NCI-H345 (cell line): ENCODE data around the gene TNFAIP8.
A peak's percentile ranks its signal among the peaks of the same experiment; 100 is the strongest.
"Not testable (repeated sequence)": the region's sequence is repeated elsewhere in the genome, so short reads cannot be mapped to it uniquely, and the experiment has no call there.

Source experiments
- DNase-seq: peaks from one replicate; lab custom pipeline; 2025; lab: John Stamatoyannopoulos, UW

The TNFAIP8 gene

DNA sequence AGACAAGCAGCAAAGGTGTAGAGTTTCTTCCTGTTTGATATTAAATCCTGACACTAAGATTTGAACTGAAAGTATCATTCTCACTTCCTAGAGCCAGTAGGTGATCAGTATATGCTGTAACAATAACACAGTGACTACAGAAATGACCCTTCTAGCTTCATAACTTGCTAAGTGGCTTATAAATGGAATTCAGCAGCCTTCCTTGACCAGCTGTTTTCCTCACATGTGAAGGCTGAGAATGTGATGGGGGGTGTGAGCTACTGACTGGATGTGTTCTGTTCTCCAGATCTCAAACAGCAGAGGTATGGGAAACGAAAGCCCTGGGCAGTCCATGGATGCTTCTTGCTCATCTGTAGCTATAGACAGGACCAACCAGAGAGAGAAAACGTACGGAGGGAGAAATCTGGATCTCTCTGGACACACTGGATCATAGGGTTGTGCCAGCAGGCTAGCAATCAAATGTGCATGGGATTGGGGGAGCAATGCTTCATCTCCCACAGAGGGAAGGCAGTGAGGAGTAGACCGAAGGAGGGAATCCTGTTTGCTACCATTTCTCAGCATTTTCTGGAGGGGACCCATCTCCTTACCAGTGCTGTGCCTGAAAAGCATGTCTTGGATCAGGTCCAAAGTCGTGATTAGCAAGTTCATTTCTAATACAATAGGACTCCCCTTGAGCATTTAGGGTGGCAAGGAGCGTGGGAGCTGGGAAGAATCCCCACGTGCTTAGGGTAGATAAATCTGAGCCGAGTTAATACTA is 39.4 kb downstream of the TNFAIP8 start:
- DNase-seq: no peak

DNA sequence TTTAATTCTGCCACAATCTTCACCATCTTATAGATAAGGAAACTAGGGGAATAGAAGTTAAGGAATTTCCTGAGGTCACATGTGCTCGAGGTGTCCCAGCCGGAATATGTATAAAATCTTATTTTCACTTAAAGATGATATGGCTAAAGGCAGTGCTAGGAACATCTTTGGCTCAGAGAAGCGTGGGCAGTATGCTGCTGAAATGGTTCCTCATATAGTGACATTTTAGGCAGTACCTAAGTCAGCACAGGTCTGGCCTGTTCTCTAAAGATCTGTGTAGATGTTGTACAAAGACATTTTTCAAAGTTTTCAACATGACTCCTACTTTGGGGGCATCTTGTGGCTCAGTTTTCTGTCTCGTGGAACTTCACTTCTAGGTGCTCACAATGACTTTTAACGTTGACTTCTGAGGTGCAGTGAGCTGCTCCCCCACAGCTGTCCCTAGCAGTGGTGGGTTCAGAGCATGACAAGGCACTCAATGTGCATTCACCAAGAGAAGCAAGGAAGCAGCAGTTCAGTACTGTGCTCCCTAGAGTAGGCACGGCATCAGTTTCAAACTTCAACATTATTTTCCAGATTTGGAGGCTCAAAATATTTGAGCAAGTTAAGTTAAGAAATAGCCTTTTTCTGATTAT is 40.3 kb downstream of the TNFAIP8 start:
- DNase-seq: no peak

DNA sequence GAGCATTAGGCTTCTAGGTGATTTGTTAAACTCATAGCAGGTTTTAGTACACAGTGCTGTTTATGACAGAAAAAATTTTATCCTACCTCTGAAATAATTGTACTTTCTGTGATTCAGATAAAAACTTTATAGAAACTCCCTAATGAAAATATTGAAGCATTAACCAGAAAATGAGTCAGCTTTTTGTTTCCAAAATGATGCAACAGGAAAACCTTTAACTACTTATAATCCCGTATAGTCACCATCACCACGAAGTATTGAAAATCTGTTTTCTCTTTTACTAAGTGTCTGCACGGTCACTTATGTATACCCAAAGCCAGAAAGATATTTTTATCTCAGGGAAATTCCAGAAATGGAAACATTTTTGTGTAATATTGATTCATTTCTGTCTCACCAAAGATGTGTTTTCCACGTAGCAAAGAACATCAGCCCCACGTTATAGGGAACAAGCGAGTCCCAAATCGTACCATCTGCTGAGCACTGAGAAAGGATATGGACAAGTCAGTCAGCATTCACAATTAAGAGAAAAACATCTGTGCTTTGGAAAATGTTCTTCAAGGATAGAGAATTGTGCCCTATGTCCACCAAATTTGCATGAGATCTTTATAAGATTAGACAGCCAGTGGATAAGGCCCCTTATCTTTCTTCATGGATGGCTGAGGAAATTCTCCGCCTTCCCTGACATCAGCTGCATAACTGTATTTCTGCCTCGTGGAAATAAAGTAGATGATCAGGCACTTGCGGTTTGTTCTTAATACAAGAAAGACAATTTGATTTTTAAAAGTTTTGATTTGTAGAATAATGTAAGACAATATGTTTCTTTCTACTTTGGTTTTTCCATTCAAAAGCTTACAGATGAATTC is 41.9 kb downstream of the TNFAIP8 start:
- DNase-seq: no peak

DNA sequence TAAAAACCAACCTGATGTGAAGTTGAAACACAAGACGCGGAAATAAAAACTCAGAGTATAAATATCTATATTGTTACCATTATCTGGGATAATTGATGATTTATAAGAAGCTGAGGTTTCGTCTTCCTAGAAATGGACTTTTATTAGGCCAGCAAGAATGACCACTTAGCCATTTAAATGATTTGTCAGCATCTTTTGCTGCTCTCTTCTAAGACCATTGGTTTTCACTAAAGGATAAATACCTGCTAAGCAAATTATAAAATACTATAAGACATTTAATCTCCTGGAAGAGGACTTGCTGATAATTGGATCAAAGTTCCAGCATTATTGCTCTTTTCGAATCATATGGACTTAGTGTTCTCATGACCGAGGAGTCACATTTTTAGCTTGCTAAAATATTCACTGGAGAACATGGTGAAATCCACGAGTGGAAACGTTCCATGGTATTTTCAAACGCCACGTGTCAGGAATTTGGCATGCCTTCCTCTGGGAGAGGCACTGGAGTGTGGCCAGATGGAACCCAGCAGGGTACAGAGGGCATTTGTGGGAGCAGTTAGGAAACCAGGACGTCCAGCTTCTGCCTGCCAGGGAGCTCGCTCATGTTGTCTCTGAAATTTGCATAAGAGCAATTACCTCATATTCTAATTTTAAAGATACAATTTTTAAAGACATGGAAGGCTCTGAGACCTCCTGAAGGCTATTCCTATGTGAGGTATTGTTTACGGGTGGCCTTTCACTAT is 43.1 kb downstream of the TNFAIP8 start:
- DNase-seq: no peak

DNA sequence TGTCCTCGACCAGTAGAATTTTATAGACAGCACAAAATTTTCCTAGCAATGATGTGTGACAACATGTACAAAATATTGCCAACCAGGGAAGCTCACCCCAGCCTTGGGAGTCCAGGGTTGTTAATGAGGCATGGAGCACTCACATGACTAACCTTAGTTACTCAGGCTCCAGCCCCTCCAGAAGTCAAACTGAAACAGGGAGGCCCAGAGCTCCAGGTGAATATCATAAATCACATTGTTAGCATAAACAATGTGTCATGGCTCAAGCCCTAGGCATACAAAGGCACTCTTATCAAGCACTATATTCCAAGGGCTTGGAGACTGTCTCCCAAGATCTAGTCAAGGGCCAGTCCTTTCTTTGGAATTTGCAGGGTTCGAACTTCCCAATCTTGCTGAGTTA is 44.4 kb downstream of the TNFAIP8 start:
- peak; percentile 7 for DNase-seq

DNA sequence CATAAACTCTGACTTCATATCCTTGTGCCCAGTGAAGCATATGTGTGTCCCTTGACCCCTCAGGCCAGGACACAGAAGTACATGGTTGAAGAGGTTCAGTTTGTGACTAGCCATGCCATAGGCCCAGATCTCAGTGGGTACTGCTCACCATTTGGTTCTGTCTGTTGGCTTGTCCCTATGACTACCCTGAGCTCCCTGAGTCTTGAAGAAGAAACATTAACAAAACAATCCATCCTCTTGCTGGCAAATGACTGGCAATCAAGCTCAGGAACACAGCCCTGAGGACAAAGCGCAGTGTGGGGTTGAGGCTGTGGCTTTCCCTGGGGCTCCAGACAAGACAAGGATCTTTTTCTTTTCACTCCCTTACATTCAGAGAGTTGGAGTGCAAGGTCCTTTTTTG is 46.3 kb downstream of the TNFAIP8 start:
- no peak for DNase-seq

DNA sequence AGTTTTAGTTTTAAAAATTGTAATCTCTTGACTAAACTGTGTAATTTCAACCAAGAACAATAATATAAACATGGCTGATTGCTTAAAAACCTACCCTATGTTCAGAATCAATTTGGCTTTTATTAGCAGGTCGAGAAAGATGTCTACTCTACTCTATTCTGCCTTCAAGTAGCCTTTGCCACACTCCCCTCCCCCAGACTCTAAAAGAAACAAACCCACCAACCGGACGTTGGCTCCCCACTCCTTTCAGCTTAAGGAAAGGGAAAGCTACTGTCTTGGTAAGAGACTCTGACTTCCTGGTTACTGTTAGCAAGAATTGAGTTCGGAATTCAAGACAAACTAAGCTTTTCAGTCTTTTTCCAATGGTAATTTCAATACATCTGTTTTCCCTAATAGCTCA is 46.7 kb downstream of the TNFAIP8 start:
- DNase-seq: no peak

DNA sequence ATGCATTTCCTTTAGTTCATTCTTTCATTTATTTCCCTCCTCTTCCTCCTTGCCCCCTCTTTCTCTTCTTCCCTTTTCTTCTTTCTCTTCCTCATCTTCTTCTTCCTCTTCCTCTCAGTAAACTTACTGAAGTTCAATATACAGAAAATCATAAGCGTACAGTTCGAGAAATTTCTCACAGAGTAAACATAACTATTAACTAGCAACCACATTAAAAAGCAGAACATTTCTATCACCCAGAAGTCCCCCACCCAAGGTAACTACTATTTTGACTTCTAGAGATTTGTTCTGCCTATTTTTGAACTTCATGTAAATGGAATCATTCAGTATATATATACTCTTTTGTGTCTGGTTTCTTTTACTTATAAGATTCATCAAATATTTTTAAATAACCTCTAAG is 48.2 kb downstream of the TNFAIP8 start:
- DNase-seq: no peak

DNA sequence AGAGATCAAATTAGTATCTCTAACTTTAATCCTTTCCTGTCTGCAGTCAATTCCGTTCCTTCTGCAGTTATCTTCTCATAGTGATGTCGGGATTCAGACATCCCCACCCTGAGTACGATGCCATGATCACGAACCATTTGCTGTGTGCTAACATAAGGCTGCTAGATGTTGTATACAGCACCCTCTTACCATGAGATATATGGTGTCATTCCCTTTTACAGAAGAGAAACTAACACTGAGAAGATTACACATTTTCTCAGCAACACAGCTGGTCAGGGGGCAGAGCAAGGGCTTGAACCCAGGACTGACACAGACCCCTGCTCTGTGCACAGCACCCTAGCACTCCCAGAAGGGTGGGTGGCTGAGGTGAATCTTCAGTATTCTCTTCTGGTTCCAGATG is 49.6 kb downstream of the TNFAIP8 start:
- DNase-seq: no peak

DNA sequence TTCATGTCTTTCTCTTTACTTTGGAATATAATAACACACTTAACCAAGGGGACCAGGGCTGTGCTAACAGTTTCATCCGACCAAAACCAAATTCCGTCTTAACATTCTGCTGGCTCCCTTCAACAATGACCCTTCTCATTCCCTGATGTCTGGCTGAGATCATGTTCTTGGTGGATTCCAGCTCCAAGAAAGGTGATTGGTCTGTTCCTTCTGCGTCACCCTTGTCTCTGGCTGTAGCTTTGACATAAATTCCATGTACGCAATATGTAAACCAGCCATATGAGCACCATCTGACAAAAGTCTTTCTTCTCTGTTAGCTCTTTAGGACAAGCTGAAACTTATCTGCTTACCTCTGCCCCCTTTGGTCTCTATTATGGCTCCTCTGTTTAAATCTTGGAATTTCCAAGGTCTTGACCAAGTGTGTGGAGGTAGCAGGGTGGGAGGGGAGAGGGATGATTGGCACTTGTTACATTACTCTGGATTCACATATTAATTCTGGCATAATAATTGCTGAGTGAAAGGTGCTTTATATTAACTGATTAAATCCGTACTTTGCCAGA is 50.8 kb downstream of the TNFAIP8 start:
- no peak for DNase-seq

DNA sequence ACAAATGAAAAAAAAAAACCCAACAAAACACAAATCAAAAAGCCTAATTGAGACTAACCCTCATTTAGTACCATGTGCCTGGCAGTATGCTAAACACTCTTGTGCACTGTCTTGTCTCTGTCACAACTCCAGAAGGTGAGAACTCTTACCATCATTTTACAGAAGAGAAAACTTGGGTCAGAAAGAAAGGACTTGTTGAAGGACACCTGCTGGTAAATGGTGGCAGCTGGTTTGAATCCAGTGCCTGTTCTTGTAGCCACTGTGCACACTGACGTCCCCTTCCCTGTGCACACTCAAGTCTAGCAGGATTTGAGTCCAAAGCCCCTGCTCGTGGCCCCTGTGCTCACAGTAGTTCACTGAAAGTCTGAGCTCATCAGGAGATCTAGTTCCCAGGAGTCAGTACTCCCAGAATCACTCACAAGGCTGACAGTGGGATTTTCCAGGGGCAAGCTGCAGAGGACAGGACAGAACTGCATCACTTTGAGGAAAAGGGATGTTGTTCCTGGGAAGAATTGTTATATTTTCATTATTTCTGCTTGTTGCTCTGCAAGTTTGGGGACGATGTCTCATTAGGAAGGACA is 53.5 kb downstream of the TNFAIP8 start:
- no peak for DNase-seq

DNA sequence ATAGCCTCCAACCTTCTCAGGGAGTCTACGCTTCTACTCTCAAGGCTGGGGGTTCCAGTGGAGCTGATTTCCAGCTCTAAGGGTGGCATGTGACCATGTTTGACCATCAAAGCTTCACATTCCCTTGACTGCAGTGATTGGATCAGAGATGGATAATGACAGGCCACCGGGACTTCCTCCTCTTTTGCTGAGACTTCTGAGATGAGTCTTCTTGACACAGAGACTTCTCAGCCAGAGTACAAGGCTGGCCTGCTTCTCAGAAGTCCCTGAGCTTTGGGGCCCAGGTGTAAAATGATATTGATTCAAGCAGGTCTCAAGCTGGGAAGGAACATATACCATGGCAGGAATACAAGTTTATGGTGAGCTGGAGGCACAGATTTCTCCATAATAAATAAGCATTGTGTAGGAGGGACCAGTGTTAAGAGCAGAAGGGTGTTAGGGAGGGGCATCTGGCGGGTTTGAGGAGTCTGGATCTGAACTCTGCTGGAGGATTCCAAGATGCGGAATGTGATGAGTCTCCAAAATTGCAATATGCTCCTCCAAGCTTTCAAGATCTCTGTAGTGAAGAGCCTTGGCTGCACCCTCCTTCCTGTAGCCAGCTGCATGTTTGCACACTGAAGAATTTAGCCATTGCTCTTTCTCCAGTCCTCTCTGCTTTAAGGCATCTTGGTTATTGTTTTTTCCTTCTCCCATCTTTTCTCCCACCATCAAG is 54.8 kb downstream of the TNFAIP8 start:
- DNase-seq: no peak

DNA sequence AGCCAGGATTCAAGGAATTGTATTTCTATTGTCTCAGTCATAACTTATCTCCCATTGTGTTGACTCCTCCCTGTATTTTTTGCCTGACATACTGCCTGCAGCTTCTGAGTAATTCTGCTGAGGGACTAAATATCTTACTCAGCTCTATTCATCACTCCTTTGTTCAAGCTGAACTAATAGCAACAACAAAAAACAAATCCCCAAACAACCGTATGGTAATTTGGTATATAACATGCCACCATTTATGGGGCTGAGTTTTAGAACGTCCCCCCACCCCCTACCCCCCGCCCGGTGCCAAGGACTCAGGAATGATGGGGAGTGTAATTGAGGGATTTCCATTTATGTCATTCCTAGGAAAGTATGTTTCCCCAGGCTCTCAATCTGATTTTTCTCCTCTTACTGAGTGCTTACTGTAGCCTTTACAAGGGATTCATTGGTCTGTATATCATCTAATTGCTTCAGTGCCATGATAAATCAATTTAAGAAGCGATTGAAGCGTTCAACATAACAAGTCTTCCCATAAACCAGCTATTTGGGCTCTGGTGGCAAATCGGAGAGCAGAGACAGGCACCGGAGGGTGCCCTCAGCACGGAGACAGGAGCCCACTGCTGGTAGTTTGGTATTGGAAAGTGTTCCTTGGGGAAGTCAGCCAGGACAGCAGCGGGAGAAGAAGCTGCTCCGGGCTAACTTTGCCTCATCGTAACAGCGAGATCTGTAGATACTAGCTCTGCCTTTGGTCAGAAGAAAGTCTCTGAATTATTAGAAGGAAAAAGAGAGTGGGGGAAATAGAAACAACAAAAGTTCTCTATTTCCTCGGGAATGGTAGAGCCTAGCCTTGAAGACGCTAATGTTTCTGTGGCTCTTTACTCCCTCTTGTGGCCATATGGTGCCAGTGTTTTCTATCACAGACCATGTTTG is 55.8 kb downstream of the TNFAIP8 start:
- peak; percentile 52 for DNase-seq

DNA sequence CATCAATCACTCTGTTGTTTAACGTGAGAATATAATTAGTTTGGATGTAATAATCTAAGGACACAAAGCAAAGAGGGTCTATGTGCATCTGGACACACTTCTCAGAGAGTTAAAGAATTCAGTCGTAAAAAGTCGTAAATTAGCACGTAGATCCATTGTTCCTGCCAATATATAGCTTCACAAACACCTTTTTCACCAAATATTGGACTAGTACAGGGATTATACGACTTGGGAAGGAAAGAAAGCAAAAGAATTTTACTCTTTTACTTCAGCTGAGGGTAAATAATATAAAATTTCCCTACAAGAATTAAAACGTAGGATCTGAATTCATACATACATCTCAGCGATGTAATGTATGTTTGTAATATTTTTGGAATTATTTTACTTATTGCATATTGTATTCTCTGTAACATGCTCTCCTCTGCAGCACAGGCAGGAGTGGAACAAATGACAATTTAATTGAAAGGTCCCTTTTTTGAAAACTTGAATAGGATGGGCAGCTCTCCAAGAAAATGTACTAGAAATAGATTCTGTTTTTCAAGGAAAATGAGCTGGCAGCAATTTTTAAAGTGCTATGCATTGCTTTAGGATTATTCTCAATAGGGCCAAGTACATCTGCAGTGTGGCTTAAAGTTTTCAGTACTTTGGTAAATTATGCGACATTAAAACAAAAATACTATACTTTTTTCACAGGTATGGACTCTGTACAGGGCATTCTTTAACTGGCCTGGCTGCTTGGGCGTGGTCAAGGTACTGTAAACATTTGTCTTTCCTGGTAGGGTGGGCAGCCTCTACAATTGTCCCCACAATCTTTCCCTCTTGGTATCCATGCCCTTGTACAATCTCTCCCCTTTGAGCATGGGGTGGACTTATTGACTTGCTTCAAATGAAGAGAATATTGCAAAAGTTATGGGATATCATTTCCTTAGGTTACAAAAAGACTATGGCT is 56.7 kb downstream of the TNFAIP8 start:
- no peak for DNase-seq

DNA sequence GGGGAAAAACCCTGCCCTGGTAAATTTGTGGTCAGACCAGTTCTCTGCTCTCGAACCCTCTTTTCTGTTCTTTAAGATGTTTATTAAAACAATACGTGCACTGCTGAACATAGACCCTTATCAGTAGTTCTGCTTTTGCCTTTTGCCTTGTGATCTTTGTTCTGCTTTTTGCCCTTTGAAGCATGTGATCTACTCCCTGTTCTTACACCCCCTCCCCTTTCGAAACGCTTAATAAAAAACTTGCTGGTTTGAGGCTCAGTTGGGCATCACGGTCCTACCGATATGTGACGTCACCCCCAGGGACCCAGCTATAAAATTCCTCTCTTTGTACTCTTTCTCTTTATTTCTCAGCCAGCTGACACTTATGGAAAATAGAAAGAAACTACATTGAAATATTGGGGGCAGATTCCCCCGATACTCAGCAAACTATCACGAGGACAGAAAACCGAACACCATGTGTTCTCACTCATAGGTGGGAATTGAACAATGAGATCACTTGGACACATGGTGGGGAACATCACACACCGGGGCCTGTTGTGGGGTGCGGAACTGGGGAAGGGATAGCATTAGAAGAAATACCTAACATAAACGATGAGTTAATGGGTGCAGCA is 58.4 kb downstream of the TNFAIP8 start:
- DNase-seq: not testable (repeated sequence)

DNA sequence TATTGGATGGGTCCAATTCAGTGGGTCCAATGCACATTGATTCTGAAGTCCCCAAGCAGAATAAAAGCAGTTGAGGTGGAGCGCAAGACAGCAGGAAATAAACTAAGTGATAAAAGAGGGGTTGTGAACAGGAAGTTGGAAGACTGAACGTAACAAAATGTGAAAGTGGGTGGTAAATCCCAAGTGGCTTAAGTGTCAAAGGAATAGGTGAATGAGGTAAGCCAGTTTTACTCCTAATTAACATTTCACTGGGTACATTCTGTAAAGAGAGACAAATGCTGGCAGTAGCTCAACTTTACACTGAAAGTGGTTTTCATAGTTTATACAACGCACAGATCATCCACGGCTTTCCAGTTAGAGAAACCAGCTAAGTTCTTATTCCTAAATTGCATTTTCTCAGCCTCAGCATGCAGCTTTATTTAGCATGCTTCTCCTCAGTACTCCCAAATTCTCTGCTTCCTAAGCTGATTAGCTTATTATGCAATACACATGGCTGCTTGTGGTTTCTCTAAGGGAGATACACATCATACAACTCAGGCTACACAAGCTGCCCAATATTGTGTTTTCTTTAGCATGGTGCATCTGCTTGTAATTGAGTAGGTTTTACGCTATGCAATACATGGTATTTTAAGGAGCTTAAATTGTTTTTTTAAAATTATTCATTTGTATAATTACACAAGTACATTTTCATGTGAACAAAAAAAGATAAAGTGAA is 62.2 kb downstream of the TNFAIP8 start:
- no peak for DNase-seq

DNA sequence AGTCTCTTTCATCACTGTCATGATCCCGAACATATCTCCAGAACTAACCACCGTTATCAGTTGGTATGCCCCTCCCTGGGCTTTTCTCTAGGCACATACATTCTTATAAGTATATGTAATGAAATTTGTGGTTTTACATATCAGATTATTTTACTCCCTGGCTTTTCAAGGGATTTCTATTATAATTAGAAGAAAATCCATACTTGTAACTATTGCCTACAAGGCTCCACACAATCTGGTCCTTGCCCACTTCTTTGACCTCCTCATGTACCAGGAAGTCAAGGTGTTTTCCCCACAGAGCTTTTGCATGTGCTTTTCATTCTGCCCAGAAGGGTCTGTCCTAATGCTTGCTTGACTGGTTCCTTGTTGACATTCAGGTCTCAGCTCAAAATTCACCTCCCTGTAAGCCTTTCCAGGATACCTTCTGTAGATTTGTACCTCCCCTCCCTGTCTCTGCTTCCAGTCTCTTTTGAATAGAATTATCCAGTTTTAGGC is 62.8 kb downstream of the TNFAIP8 start:
- no peak for DNase-seq
